HEK293 (cell line): ENCODE data around the gene ZBTB48.

Experiments used
- GLI4 ChIP-seq: fragments of 450-650 bp; formaldehyde crosslinking; IDR thresholded peaks from 2 replicates; pipeline ENCODE4 v1.5.1; 2016; ENCODE audit warnings: missing biosample characterization, missing genetic modification characterization
- REPIN1 ChIP-seq: fragments of 450-650 bp; formaldehyde crosslinking; IDR thresholded peaks from 2 replicates; pipeline ENCODE4 v1.5.1; 2017; ENCODE audit warnings: missing biosample characterization, missing genetic modification characterization, low read depth
- ZEB2 ChIP-seq: fragments of 450-650 bp; formaldehyde crosslinking; IDR thresholded peaks from 2 replicates; pipeline ENCODE4 v1.5.1; 2016; ENCODE audit warnings: missing biosample characterization, missing genetic modification characterization
- ZNF112 ChIP-seq: fragments of 450-650 bp; formaldehyde crosslinking; IDR thresholded peaks from 2 replicates; pipeline ENCODE4 v1.5.0; 2017; ENCODE audit warnings: missing biosample characterization, missing genetic modification characterization
- ZNF157 ChIP-seq: fragments of 450-650 bp; formaldehyde crosslinking; IDR thresholded peaks from 2 replicates; pipeline ENCODE4 v1.5.1; 2016; ENCODE audit warnings: missing biosample characterization, missing genetic modification characterization
- ZNF221 ChIP-seq: fragments of 450-650 bp; formaldehyde crosslinking; IDR thresholded peaks from 2 replicates; pipeline ENCODE4 v1.5.1; 2017; ENCODE audit warnings: missing biosample characterization, missing genetic modification characterization, borderline replicate concordance
- ZNF223 ChIP-seq: fragments of 450-650 bp; formaldehyde crosslinking; IDR thresholded peaks from 2 replicates; pipeline ENCODE4 v1.5.1; 2016; ENCODE audit warnings: missing biosample characterization, missing genetic modification characterization
- ZNF768 ChIP-seq: fragments of 450-650 bp; formaldehyde crosslinking; IDR thresholded peaks from 2 replicates; pipeline ENCODE4 v1.5.1; 2018; ENCODE audit warnings: missing biosample characterization, mild to moderate bottlenecking, missing genetic modification characterization
- TF ChIP-seq, protein P1 (sequence below): fragments of 450-650 bp; formaldehyde crosslinking; conservative IDR thresholded peaks from 2 replicates; pipeline ENCODE4 v1.5.1; 2016; ENCODE audit warnings: low read depth, missing biosample characterization, missing genetic modification characterization
- TF ChIP-seq, protein P2 (sequence below): fragments of 450-650 bp; formaldehyde crosslinking; IDR thresholded peaks from 2 replicates; pipeline ENCODE4 v1.5.1; 2016; ENCODE audit warnings: missing biosample characterization, missing genetic modification characterization
- TF ChIP-seq, protein P3 (sequence below): fragments of 450-650 bp; formaldehyde crosslinking; IDR thresholded peaks from 2 replicates; pipeline ENCODE4 v1.5.1; 2017; ENCODE audit warnings: missing biosample characterization, missing genetic modification characterization
- TF ChIP-seq, protein P4 (sequence below): fragments of 450-650 bp; formaldehyde crosslinking; IDR thresholded peaks from 2 replicates; pipeline ENCODE4 v1.5.1; 2016; ENCODE audit warnings: missing biosample characterization, missing genetic modification characterization
- TF ChIP-seq, protein P5 (sequence below): fragments of 450-650 bp; formaldehyde crosslinking; IDR thresholded peaks from 2 replicates; pipeline ENCODE4 v1.5.1; 2017; ENCODE audit warnings: missing biosample characterization, missing genetic modification characterization
- TF ChIP-seq, protein P6 (sequence below): fragments of 450-650 bp; formaldehyde crosslinking; conservative IDR thresholded peaks from 2 replicates; pipeline ENCODE4 v1.5.1; 2016; ENCODE audit warnings: low read depth, missing biosample characterization, missing genetic modification characterization
- TF ChIP-seq, protein P7 (sequence below): fragments of 450-650 bp; formaldehyde crosslinking; IDR thresholded peaks from 2 replicates; pipeline ENCODE4 v1.5.1; 2016; ENCODE audit warnings: missing biosample characterization, missing genetic modification characterization, borderline replicate concordance

ZBTB48 gene

DNA sequence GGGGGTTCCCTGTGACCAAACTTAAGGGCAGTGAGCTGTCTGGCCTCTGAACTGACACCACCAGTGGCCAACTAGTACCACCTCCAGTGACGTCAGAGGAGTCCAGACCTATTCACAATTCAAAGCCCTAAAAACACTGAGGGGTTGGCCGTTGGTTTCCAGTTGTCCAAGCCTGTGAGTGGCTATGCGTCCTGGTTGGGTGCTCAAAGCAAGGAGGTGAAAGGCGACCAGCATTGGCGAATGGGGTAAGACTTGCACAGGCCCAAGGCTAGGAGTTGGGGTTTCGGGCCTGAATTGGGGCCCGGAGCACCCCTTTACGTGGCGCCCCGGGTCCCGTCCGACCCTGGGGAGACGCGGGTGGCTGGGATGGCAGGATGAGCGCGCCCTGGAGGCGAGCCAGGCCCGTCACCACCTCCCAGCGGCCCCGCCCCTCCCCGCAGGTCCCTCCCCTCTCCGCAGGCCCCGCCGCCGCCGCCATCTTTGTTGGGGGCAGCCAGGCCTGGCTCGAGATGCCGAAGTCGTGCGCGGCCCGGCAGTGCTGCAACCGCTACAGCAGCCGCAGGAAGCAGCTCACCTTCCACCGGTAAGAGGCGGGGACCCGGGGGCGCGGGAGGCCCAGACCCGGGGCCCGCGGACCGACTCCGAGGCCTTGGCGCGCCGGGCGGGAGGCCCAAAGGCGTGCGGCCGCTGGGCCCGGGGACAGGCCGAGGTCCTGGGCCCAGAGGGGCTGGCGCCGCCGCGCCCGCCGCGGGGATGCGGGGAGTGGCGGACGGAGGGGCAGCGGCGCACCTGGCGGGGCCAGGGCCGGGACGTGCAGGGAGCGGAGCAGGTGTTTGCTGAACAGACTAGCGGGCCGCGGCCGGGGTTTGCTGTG, 45.2 kb downstream of the ZBTB48 start, which contains the start of gene THAP3 (continued):
- TF ChIP-seq, protein P1, sequence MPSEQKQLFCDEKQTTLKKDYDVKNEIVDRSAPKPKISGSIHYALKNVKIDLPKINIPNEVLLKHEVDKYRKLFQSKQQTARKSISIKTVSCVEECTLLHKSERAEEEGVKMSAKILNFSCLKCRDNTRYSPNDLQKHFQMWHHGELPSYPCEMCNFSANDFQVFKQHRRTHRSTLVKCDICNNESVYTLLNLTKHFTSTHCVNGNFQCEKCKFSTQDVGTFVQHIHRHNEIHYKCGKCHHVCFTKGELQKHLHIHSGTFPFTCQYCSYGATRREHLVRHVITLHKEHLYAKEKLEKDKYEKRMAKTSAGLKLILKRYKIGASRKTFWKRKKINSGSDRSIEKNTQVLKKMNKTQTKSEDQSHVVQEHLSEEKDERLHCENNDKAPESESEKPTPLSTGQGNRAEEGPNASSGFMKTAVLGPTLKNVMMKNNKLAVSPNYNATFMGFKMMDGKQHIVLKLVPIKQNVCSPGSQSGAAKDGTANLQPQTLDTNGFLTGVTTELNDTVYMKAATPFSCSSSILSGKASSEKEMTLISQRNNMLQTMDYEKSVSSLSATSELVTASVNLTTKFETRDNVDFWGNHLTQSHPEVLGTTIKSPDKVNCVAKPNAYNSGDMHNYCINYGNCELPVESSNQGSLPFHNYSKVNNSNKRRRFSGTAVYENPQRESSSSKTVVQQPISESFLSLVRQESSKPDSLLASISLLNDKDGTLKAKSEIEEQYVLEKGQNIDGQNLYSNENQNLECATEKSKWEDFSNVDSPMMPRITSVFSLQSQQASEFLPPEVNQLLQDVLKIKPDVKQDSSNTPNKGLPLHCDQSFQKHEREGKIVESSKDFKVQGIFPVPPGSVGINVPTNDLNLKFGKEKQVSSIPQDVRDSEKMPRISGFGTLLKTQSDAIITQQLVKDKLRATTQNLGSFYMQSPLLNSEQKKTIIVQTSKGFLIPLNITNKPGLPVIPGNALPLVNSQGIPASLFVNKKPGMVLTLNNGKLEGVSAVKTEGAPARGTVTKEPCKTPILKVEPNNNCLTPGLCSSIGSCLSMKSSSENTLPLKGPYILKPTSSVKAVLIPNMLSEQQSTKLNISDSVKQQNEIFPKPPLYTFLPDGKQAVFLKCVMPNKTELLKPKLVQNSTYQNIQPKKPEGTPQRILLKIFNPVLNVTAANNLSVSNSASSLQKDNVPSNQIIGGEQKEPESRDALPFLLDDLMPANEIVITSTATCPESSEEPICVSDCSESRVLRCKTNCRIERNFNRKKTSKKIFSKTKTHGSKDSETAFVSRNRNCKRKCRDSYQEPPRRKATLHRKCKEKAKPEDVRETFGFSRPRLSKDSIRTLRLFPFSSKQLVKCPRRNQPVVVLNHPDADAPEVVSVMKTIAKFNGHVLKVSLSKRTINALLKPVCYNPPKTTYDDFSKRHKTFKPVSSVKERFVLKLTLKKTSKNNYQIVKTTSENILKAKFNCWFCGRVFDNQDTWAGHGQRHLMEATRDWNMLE (tag by site-specific recombination), result no peak
- TF ChIP-seq REPIN1 (tag by site-specific recombination) (no peak), ZNF157 (no peak), ZEB2 (peak; percentile 64), ZNF223 (tag by site-specific recombination) (no peak), ZNF221 (tag by site-specific recombination) (no peak), ZNF112 (tag by site-specific recombination) (no peak), ZNF768 (tag by site-specific recombination) (no peak), GLI4 (tag by site-specific recombination) (no peak)
- TF ChIP-seq, protein P2, sequence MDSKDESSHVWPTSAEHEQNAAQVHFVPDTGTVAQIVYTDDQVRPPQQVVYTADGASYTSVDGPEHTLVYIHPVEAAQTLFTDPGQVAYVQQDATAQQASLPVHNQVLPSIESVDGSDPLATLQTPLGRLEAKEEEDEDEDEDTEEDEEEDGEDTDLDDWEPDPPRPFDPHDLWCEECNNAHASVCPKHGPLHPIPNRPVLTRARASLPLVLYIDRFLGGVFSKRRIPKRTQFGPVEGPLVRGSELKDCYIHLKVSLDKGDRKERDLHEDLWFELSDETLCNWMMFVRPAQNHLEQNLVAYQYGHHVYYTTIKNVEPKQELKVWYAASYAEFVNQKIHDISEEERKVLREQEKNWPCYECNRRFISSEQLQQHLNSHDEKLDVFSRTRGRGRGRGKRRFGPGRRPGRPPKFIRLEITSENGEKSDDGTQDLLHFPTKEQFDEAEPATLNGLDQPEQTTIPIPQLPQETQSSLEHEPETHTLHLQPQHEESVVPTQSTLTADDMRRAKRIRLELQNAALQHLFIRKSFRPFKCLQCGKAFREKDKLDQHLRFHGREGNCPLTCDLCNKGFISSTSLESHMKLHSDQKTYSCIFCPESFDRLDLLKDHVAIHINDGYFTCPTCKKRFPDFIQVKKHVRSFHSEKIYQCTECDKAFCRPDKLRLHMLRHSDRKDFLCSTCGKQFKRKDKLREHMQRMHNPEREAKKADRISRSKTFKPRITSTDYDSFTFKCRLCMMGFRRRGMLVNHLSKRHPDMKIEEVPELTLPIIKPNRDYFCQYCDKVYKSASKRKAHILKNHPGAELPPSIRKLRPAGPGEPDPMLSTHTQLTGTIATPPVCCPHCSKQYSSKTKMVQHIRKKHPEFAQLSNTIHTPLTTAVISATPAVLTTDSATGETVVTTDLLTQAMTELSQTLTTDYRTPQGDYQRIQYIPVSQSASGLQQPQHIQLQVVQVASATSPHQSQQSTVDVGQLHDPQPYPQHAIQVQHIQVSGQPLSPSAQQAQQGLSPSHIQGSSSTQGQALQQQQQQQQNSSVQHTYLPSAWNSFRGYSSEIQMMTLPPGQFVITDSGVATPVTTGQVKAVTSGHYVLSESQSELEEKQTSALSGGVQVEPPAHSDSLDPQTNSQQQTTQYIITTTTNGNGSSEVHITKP (tag by site-specific recombination), result peak; percentile 98
- TF ChIP-seq, protein P3, sequence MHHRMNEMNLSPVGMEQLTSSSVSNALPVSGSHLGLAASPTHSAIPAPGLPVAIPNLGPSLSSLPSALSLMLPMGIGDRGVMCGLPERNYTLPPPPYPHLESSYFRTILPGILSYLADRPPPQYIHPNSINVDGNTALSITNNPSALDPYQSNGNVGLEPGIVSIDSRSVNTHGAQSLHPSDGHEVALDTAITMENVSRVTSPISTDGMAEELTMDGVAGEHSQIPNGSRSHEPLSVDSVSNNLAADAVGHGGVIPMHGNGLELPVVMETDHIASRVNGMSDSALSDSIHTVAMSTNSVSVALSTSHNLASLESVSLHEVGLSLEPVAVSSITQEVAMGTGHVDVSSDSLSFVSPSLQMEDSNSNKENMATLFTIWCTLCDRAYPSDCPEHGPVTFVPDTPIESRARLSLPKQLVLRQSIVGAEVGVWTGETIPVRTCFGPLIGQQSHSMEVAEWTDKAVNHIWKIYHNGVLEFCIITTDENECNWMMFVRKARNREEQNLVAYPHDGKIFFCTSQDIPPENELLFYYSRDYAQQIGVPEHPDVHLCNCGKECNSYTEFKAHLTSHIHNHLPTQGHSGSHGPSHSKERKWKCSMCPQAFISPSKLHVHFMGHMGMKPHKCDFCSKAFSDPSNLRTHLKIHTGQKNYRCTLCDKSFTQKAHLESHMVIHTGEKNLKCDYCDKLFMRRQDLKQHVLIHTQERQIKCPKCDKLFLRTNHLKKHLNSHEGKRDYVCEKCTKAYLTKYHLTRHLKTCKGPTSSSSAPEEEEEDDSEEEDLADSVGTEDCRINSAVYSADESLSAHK (tag by site-specific recombination), result no peak
- TF ChIP-seq, protein P4, sequence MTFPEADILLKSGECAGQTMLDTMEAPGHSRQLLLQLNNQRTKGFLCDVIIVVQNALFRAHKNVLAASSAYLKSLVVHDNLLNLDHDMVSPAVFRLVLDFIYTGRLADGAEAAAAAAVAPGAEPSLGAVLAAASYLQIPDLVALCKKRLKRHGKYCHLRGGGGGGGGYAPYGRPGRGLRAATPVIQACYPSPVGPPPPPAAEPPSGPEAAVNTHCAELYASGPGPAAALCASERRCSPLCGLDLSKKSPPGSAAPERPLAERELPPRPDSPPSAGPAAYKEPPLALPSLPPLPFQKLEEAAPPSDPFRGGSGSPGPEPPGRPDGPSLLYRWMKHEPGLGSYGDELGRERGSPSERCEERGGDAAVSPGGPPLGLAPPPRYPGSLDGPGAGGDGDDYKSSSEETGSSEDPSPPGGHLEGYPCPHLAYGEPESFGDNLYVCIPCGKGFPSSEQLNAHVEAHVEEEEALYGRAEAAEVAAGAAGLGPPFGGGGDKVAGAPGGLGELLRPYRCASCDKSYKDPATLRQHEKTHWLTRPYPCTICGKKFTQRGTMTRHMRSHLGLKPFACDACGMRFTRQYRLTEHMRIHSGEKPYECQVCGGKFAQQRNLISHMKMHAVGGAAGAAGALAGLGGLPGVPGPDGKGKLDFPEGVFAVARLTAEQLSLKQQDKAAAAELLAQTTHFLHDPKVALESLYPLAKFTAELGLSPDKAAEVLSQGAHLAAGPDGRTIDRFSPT, result peak; percentile 89
- TF ChIP-seq, protein P5, sequence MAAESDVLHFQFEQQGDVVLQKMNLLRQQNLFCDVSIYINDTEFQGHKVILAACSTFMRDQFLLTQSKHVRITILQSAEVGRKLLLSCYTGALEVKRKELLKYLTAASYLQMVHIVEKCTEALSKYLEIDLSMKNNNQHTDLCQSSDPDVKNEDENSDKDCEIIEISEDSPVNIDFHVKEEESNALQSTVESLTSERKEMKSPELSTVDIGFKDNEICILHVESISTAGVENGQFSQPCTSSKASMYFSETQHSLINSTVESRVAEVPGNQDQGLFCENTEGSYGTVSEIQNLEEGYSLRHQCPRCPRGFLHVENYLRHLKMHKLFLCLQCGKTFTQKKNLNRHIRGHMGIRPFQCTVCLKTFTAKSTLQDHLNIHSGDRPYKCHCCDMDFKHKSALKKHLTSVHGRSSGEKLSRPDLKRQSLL, result no peak
- TF ChIP-seq, protein P6, sequence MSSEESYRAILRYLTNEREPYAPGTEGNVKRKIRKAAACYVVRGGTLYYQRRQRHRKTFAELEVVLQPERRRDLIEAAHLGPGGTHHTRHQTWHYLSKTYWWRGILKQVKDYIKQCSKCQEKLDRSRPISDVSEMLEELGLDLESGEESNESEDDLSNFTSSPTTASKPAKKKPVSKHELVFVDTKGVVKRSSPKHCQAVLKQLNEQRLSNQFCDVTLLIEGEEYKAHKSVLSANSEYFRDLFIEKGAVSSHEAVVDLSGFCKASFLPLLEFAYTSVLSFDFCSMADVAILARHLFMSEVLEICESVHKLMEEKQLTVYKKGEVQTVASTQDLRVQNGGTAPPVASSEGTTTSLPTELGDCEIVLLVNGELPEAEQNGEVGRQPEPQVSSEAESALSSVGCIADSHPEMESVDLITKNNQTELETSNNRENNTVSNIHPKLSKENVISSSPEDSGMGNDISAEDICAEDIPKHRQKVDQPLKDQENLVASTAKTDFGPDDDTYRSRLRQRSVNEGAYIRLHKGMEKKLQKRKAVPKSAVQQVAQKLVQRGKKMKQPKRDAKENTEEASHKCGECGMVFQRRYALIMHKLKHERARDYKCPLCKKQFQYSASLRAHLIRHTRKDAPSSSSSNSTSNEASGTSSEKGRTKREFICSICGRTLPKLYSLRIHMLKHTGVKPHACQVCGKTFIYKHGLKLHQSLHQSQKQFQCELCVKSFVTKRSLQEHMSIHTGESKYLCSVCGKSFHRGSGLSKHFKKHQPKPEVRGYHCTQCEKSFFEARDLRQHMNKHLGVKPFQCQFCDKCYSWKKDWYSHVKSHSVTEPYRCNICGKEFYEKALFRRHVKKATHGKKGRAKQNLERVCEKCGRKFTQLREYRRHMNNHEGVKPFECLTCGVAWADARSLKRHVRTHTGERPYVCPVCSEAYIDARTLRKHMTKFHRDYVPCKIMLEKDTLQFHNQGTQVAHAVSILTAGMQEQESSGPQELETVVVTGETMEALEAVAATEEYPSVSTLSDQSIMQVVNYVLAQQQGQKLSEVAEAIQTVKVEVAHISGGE (tag by site-specific recombination), result no peak; the same call in 1 of the 2 replicates
- TF ChIP-seq, protein P7, sequence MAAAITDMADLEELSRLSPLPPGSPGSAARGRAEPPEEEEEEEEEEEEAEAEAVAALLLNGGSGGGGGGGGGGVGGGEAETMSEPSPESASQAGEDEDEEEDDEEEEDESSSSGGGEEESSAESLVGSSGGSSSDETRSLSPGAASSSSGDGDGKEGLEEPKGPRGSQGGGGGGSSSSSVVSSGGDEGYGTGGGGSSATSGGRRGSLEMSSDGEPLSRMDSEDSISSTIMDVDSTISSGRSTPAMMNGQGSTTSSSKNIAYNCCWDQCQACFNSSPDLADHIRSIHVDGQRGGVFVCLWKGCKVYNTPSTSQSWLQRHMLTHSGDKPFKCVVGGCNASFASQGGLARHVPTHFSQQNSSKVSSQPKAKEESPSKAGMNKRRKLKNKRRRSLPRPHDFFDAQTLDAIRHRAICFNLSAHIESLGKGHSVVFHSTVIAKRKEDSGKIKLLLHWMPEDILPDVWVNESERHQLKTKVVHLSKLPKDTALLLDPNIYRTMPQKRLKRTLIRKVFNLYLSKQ, result no peak
